ENCODE data around the gene EPB41L3. TPM values are rescaled to one million over a fixed set of nuclear protein-coding genes. Genes with fewer than 3 reads are reported as not detected.

Gene EPB41L3
- total and polyA plus RNA-seq, 2 experiments from 2014 or later, result 8.0 to 11.7 TPM

DNA sequence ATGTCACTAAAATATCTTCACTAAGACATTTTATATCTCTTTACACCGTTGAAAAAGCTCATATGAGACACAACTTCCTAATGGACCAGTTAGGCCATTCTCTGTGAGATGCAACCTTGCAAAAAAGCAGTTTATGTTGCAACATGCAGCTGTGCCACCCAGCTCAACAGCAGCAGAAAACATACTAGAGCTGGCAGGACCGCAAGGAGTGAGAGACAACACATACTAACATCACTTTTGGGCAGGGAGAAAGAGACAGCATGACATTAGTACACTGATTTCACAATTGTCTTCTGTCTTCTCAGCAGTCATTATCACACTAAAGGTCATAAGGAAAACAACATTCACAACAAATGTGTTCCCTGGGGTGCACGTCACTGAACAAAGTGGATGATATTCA is 122.9 kb downstream of the EPB41L3 start:
- no peak overlapping the region for H3K4me3 ChIP-seq
- no peaks in the 10 kb centered on the region for H3K27me3 ChIP-seq (ENCODE audit: insufficient read depth)
- no peak overlapping the region for H3K4me3 Mint-ChIP-seq
- H3K9me3 Mint-ChIP-seq, result no peaks in the 10 kb centered on the region
- H3K27me3 Mint-ChIP-seq (ENCODE audit: insufficient read depth, low read depth, poor library complexity), result no peaks in the 10 kb centered on the region
- H4K20me1 ChIP-seq (replicated peaks; ENCODE audit: insufficient read depth), result no peaks in the 10 kb centered on the region
- no peaks in the 10 kb centered on the region for H3F3A ChIP-seq (replicated peaks; ENCODE audit: low read depth)
- no peak for DNase-seq (ENCODE audit: low spot score)
- H3K27ac Mint-ChIP-seq, result no peak overlapping the region
- H3K36me3 ChIP-seq (ENCODE audit: insufficient read depth), result no peaks in the 10 kb centered on the region
- no peak overlapping the region for H3K4me2 ChIP-seq
- H3K4me1 ChIP-seq (ENCODE audit: insufficient read depth), result no peaks in the 10 kb centered on the region
- no peak overlapping the region for H3K27ac ChIP-seq (ENCODE audit: low read depth)
- H2AFZ ChIP-seq, result no peak overlapping the region
- H3K9me2 ChIP-seq (ENCODE audit: insufficient read depth), result no peaks in the 10 kb centered on the region
- no peak for ATAC-seq
- H3K79me2 ChIP-seq (replicated peaks; ENCODE audit: insufficient read depth), result no peaks in the 10 kb centered on the region
- TF ChIP-seq ZNF331 (CRISPR knock-in tag; IDR thresholded peaks at IDR 0.05; ENCODE audit: low read depth) (no peak), NANOG (IDR thresholded peaks at IDR 0.05; ENCODE audit: borderline replicate concordance) (no peak), JUNB (IDR thresholded peaks at IDR 0.05; ENCODE audit: unreplicated experiment) (no peak), STAT1 (IDR thresholded peaks at IDR 0.05; ENCODE audit: unreplicated experiment) (no peak), ZNF114 (CRISPR knock-in tag; IDR thresholded peaks at IDR 0.05) (no peak), EZH2 (IDR thresholded peaks at IDR 0.05; ENCODE audit: low read depth, unreplicated experiment) (no peak), EZH2phosphoT487 (IDR thresholded peaks at IDR 0.05; ENCODE audit: unreplicated experiment) (no peak), CREB1 (CRISPR knock-in tag; IDR thresholded peaks at IDR 0.05; ENCODE audit: low read depth) (no peak), POLR2AphosphoS5 (IDR thresholded peaks at IDR 0.05; ENCODE audit: low read depth) (no peak)
- TF ChIP-seq, protein P1, sequence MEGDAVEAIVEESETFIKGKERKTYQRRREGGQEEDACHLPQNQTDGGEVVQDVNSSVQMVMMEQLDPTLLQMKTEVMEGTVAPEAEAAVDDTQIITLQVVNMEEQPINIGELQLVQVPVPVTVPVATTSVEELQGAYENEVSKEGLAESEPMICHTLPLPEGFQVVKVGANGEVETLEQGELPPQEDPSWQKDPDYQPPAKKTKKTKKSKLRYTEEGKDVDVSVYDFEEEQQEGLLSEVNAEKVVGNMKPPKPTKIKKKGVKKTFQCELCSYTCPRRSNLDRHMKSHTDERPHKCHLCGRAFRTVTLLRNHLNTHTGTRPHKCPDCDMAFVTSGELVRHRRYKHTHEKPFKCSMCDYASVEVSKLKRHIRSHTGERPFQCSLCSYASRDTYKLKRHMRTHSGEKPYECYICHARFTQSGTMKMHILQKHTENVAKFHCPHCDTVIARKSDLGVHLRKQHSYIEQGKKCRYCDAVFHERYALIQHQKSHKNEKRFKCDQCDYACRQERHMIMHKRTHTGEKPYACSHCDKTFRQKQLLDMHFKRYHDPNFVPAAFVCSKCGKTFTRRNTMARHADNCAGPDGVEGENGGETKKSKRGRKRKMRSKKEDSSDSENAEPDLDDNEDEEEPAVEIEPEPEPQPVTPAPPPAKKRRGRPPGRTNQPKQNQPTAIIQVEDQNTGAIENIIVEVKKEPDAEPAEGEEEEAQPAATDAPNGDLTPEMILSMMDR (conservative IDR thresholded peaks at IDR 0.05; ENCODE audit: low read depth in 2 of 2), result no peak
- TF ChIP-seq, protein P2, sequence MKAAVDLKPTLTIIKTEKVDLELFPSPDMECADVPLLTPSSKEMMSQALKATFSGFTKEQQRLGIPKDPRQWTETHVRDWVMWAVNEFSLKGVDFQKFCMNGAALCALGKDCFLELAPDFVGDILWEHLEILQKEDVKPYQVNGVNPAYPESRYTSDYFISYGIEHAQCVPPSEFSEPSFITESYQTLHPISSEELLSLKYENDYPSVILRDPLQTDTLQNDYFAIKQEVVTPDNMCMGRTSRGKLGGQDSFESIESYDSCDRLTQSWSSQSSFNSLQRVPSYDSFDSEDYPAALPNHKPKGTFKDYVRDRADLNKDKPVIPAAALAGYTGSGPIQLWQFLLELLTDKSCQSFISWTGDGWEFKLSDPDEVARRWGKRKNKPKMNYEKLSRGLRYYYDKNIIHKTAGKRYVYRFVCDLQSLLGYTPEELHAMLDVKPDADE (IDR thresholded peaks at IDR 0.05), result no peak
- TF ChIP-seq, protein P3, sequence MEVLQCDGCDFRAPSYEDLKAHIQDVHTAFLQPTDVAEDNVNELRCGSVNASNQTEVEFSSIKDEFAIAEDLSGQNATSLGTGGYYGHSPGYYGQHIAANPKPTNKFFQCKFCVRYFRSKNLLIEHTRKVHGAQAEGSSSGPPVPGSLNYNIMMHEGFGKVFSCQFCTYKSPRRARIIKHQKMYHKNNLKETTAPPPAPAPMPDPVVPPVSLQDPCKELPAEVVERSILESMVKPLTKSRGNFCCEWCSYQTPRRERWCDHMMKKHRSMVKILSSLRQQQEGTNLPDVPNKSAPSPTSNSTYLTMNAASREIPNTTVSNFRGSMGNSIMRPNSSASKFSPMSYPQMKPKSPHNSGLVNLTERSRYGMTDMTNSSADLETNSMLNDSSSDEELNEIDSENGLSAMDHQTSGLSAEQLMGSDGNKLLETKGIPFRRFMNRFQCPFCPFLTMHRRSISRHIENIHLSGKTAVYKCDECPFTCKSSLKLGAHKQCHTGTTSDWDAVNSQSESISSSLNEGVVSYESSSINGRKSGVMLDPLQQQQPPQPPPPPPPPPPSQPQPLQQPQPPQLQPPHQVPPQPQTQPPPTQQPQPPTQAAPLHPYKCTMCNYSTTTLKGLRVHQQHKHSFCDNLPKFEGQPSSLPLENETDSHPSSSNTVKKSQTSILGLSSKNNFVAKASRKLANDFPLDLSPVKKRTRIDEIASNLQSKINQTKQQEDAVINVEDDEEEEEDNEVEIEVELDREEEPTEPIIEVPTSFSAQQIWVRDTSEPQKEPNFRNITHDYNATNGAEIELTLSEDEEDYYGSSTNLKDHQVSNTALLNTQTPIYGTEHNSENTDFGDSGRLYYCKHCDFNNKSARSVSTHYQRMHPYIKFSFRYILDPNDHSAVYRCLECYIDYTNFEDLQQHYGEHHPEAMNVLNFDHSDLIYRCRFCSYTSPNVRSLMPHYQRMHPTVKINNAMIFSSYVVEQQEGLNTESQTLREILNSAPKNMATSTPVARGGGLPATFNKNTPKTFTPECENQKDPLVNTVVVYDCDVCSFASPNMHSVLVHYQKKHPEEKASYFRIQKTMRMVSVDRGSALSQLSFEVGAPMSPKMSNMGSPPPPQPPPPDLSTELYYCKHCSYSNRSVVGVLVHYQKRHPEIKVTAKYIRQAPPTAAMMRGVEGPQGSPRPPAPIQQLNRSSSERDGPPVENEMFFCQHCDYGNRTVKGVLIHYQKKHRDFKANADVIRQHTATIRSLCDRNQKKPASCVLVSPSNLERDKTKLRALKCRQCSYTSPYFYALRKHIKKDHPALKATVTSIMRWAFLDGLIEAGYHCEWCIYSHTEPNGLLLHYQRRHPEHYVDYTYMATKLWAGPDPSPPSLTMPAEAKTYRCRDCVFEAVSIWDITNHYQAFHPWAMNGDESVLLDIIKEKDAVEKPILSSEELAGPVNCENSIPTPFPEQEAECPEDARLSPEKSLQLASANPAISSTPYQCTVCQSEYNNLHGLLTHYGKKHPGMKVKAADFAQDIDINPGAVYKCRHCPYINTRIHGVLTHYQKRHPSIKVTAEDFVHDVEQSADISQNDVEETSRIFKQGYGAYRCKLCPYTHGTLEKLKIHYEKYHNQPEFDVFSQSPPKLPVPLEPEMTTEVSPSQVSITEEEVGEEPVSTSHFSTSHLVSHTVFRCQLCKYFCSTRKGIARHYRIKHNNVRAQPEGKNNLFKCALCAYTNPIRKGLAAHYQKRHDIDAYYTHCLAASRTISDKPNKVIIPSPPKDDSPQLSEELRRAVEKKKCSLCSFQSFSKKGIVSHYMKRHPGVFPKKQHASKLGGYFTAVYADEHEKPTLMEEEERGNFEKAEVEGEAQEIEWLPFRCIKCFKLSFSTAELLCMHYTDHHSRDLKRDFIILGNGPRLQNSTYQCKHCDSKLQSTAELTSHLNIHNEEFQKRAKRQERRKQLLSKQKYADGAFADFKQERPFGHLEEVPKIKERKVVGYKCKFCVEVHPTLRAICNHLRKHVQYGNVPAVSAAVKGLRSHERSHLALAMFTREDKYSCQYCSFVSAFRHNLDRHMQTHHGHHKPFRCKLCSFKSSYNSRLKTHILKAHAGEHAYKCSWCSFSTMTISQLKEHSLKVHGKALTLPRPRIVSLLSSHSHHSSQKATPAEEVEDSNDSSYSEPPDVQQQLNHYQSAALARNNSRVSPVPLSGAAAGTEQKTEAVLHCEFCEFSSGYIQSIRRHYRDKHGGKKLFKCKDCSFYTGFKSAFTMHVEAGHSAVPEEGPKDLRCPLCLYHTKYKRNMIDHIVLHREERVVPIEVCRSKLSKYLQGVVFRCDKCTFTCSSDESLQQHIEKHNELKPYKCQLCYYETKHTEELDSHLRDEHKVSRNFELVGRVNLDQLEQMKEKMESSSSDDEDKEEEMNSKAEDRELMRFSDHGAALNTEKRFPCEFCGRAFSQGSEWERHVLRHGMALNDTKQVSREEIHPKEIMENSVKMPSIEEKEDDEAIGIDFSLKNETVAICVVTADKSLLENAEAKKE (CRISPR knock-in tag; IDR thresholded peaks at IDR 0.05), result no peak
- TF ChIP-seq, protein P4, sequence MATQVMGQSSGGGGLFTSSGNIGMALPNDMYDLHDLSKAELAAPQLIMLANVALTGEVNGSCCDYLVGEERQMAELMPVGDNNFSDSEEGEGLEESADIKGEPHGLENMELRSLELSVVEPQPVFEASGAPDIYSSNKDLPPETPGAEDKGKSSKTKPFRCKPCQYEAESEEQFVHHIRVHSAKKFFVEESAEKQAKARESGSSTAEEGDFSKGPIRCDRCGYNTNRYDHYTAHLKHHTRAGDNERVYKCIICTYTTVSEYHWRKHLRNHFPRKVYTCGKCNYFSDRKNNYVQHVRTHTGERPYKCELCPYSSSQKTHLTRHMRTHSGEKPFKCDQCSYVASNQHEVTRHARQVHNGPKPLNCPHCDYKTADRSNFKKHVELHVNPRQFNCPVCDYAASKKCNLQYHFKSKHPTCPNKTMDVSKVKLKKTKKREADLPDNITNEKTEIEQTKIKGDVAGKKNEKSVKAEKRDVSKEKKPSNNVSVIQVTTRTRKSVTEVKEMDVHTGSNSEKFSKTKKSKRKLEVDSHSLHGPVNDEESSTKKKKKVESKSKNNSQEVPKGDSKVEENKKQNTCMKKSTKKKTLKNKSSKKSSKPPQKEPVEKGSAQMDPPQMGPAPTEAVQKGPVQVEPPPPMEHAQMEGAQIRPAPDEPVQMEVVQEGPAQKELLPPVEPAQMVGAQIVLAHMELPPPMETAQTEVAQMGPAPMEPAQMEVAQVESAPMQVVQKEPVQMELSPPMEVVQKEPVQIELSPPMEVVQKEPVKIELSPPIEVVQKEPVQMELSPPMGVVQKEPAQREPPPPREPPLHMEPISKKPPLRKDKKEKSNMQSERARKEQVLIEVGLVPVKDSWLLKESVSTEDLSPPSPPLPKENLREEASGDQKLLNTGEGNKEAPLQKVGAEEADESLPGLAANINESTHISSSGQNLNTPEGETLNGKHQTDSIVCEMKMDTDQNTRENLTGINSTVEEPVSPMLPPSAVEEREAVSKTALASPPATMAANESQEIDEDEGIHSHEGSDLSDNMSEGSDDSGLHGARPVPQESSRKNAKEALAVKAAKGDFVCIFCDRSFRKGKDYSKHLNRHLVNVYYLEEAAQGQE (IDR thresholded peaks at IDR 0.05; ENCODE audit: unreplicated experiment), result no peak
- no peaks in the 10 kb centered on the region for H3K36me3 Mint-ChIP-seq (ENCODE audit: low read depth)
- peaks cover 11% of the 10 kb centered on the region for H3K4me1 Mint-ChIP-seq
